Prostate gland (tissue), 2 donors: ENCODE measurements around the gene CREB5. TPM values are rescaled to one million over a fixed set of nuclear protein-coding genes. Genes with fewer than 3 reads are reported as not detected.
"Not testable (repeated sequence)": the region's sequence is repeated elsewhere in the genome, so short reads cannot be mapped to it uniquely, and the experiment has no call there.

ENCODE experiments used
- DNase-seq: peaks from one replicate; pipeline ENCODE4 v3.0.0-alpha.2; 2019; ENCODE audit warnings: low spot score
- H3K27ac ChIP-seq, 2 donors: fragments of 200-600 bp; sonication (generic); 2 replicates each; pipeline ENCODE4 v1.5.1; 2017 to 2019
- H3K27me3 ChIP-seq: fragments of 200-600 bp; sonication (generic); replicated peaks from 2 replicates; pipeline ENCODE4 v1.5.1; 2019; ENCODE audit not compliant: insufficient read depth
- H3K36me3 ChIP-seq, 2 donors: fragments of 200-600 bp; sonication (generic); 1 replicate in 1 of 2; 2 replicates in 1 of 2; pipeline versions ENCODE4 v1.5.1 to v1.8.1; 2017 to 2019
- H3K4me1 ChIP-seq: fragments of 200-600 bp; sonication (generic); replicated peaks from 2 replicates; pipeline ENCODE4 v1.5.1; 2019
- H3K4me3 ChIP-seq, 2 donors: fragments of 200-600 bp; sonication (generic); 2 replicates each; pipeline ENCODE4 v1.5.1; 2017 to 2019
- H3K9me3 ChIP-seq: fragments of 200-600 bp; sonication (generic); 2 replicates; pipeline ENCODE4 v1.5.1; 2017
- POLR2A ChIP-seq: fragments of 450-650 bp; IDR thresholded peaks from one replicate; pipeline ENCODE4 v1.6.1; 2016; ENCODE audit warnings: antibody characterized with exemption, mild to moderate bottlenecking
- POLR2AphosphoS5 ChIP-seq: sonication (generic); formaldehyde crosslinking; IDR thresholded peaks from one replicate; pipeline ENCODE4 v1.6.1; 2017; ENCODE audit warnings: antibody characterized with exemption
- WGBS: methylation state at CpG from one replicate; pipeline ENCODE4 v1.1.5; 2018; 5-methylcytosine and 5-hydroxymethylcytosine counted together
- intact Hi-C: fragments of 100-400 bp; cut with DNase I; formaldehyde crosslinking; loops from one replicate; pipeline ENCODE4 v1.14.2; 2022
- total RNA-seq, 2 donors: library from RNA; depleted of rRNA; stranded (reverse); fragments of >200 nt; gene quantifications; one replicate each; pipeline ENCODE4 v1.1.0, GENCODE V29; 2016
- TF ChIP-seq, protein P1 (sequence below), 4 experiments: fragments of 200-600 bp in 2 of 4; fragments of 450-650 bp in 2 of 4; sonication (generic) in 2 of 4; IDR thresholded peaks; 1 replicate in 3 of 4; 2 replicates in 1 of 4; pipeline ENCODE4 v1.5.1; 2016 to 2019; ENCODE audit warnings: antibody characterized with exemption in 4 of 4, mild to moderate bottlenecking in 2 of 4, moderate library complexity in 2 of 4

The CREB5 gene
- total RNA-seq, 2 donors from 2014 or later: 0.46 to 3.4 TPM

DNA sequence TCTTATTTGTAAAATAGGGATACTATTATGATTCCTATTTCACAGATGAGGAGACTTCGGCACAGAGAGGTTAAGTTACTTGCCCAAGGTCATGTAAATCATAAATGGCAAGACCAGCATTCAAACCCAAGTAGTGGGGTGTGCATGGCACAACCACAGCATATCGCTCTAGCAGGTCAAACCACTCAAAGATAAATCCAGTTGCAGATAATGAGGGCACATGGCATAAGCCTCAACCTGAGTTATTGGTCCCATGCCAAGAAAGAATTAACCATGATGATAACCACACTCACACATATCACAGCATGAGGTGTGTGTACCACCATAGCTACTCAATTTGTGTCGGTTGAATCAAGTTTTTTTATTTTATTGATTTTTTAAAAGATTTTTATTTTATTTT lies 180.5 kb downstream of the CREB5 start:
- Histone ChIP-seq H3K9me3 (no peaks in the 10 kb centered on the region), H3K4me3 (no peak overlapping the region), H3K27ac (no peak overlapping the region), H3K4me1 (no peaks in the 10 kb centered on the region), H3K27me3 (no peaks in the 10 kb centered on the region), H3K36me3 (no peaks in the 10 kb centered on the region)
- DNase-seq: no peak
- intact Hi-C loops: no loop called here
- no peak for TF ChIP-seq POLR2AphosphoS5
- no peak for TF ChIP-seq POLR2A
- WGBS: 99% methylated on average over 3 of the region's 3 CpGs

DNA sequence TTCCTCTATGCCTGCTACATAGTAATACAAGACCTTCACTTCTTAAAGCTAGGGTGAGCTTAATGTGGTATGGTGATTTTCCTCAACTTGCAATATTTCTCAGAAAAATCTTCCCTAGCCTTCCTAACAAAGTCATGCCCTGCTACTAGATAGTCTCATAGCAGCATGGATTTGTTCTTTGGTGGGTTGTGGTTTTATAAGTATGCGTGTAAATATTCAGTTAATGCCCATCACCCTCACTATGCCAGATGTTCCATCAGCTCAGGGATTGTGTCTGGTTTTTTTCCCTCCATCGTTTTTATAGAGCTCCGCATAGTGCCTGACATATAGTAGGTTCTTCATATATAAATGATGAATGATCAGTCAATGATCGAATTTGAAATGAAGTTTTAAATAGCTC lies 182.8 kb downstream of the CREB5 start:
- no peak for DNase-seq
- no peaks in the 10 kb centered on the region for H3K36me3 ChIP-seq

DNA sequence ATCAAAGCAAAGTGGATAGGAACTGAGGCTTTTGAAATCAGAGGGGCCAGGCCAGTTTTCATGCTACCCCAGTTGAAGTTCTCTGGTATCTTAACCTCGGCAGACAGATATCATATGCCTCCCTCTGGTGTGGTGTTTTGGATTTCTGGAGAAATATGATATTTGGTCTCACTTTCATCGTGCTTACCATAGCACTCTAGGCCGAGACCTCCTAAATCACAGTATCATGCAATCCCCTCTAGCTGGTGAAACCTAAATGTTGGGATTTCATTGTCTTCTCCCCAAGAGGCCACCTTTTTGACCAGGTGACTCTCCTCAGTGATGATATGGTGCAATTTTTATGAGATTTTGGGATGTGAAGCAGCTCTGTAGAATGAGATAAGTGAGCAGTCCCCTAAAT lies 183.5 kb downstream of the CREB5 start:
- no peaks in the 10 kb centered on the region for H3K9me3 ChIP-seq
- TF ChIP-seq POLR2A (no peak), POLR2AphosphoS5 (no peak)
- TF ChIP-seq, protein P1, sequence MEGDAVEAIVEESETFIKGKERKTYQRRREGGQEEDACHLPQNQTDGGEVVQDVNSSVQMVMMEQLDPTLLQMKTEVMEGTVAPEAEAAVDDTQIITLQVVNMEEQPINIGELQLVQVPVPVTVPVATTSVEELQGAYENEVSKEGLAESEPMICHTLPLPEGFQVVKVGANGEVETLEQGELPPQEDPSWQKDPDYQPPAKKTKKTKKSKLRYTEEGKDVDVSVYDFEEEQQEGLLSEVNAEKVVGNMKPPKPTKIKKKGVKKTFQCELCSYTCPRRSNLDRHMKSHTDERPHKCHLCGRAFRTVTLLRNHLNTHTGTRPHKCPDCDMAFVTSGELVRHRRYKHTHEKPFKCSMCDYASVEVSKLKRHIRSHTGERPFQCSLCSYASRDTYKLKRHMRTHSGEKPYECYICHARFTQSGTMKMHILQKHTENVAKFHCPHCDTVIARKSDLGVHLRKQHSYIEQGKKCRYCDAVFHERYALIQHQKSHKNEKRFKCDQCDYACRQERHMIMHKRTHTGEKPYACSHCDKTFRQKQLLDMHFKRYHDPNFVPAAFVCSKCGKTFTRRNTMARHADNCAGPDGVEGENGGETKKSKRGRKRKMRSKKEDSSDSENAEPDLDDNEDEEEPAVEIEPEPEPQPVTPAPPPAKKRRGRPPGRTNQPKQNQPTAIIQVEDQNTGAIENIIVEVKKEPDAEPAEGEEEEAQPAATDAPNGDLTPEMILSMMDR (IDR thresholded peaks at IDR 0.05): no peak
- WGBS: 90% methylated on average over 3 of the region's 3 CpGs
- no peak overlapping the region for H3K27ac ChIP-seq
- no peak for DNase-seq
- intact Hi-C loops: no loop called here
- no peaks in the 10 kb centered on the region for H3K27me3 ChIP-seq
- no peaks in the 10 kb centered on the region for H3K4me1 ChIP-seq
- H3K36me3 ChIP-seq: no peaks in the 10 kb centered on the region
- no peak overlapping the region for H3K4me3 ChIP-seq

More for the DNA sequence above, 182.8 kb downstream of the CREB5 start:
- Histone ChIP-seq H3K27ac (no peak overlapping the region), H3K27me3 (no peaks in the 10 kb centered on the region), H3K4me1 (no peaks in the 10 kb centered on the region), H3K9me3 (no peaks in the 10 kb centered on the region), H3K4me3 (no peak overlapping the region)
- intact Hi-C loops: no loop called here
- no peak for TF ChIP-seq POLR2A
- TF ChIP-seq POLR2AphosphoS5: no peak
- TF ChIP-seq, protein P1 (IDR thresholded peaks at IDR 0.05): no peak
- WGBS: 91% methylated on average over 4 of the region's 4 CpGs

DNA sequence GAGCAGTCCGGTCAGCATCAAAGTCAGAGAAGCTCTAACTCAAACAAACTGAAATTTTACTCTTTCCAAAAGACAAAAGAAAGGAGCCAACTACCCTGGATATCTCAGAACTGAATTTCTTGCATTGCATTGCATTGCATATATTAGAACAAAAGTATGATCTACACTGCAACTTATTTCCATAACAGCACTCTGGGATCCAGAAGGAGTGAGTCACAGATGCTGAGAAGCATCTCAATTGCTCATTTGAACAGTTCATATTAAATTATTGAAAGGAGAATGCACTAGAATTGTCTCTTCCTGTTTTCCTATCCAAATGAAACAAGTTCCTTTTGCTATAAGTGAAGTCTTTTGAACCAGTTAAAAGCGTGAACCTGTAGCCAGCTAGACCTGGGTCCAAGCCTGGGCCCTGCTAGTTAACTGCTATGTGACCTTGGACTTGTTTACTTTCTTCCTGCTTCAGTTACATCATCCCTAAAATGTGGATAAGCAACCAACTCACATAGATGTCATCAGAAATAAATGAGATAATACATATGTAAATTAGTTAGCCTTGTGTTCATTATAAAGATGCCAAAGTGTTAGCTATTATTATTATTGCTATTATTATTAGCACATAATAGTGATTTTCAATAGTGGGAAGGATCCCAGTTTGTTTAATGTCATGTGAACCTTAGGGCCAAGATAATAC lies 184.1 kb downstream of the CREB5 start:
- Histone ChIP-seq H3K4me3 (no peak overlapping the region), H3K27ac (no peak overlapping the region), H3K9me3 (no peaks in the 10 kb centered on the region), H3K27me3 (no peaks in the 10 kb centered on the region), H3K36me3 (no peaks in the 10 kb centered on the region), H3K4me1 (no peaks in the 10 kb centered on the region)
- TF ChIP-seq POLR2AphosphoS5: no peak
- no peak for TF ChIP-seq POLR2A
- TF ChIP-seq, protein P1 (IDR thresholded peaks at IDR 0.05): no peak
- intact Hi-C loops: no loop called here
- WGBS: 96% methylated on average over 2 of the region's 2 CpGs
- DNase-seq: no peak

DNA sequence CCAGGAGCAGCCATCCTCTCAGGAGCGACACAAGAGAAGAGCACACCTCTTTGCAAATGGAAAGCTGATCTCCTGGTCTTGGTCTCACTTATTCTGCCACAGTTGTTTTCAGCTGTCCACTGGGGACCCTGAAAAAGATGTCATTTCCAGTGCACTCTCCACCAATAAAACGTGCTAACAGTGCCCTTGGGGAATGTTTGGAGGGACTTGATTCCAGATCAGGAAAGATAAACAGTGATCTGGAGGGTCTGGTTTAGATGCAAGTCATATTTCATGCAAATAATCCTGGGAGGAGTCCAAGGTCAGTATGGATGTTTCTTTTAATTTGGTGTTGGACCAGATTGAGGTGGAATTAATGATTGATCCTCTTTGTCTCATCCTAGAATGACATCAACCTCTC lies 185.0 kb downstream of the CREB5 start:
- TF ChIP-seq POLR2A (no peak), POLR2AphosphoS5 (no peak)
- TF ChIP-seq, protein P1 (IDR thresholded peaks at IDR 0.05): no peak
- H3K36me3 ChIP-seq: no peaks in the 10 kb centered on the region
- 85% methylated on average over 2 of the region's 2 CpGs for WGBS
- intact Hi-C loops: no loop called here
- H3K27ac ChIP-seq: no peak overlapping the region
- no peak overlapping the region for H3K4me3 ChIP-seq
- no peaks in the 10 kb centered on the region for H3K27me3 ChIP-seq
- DNase-seq: no peak
- H3K9me3 ChIP-seq: no peaks in the 10 kb centered on the region
- no peaks in the 10 kb centered on the region for H3K4me1 ChIP-seq

DNA sequence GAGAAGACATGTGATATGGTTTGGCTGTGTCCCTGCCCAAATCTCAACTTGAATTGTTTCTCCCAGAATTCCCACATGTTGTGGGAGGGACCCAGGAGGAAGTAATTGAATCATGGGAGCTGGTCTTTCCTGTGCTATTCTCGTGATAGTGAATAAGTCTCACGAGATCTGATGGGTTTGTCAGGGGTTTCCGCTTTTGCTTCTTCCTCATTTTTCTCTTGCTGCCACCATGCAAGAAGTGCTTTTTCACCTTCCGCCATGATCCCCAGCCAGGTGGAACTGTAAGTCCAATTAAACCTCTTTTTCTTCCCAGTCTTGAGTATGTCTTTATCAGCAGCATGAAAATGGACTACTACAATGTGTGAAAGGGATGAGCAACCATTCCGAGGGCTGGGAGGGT lies 185.7 kb downstream of the CREB5 start:
- H3K4me1 ChIP-seq, H3K27ac ChIP-seq, H3K4me3 ChIP-seq, intact Hi-C loops, DNase-seq, H3K27me3 ChIP-seq, H3K9me3 ChIP-seq, H3K36me3 ChIP-seq: not testable (repeated sequence)
- WGBS: 95% methylated on average over 5 of the region's 5 CpGs
